OCI-LY1 (cell line): Measurements from ENCODE around the gene CARF.

Source experiments
- EZH2 ChIP-seq: fragments of 200-600 bp; sonication (generic), shearing (Covaris generic); IDR thresholded peaks from 2 replicates; pipeline ENCODE4 v1.8.0; 2017; ENCODE audit warnings: borderline replicate concordance, mixed run types, mild to moderate bottlenecking, antibody characterized with exemption, low read length, moderate library complexity, mixed read lengths
- TF ChIP-seq, protein P1 (sequence below): fragments of 200-600 bp; sonication (generic), shearing (Covaris generic); IDR thresholded peaks from 2 replicates; pipeline ENCODE4 v1.5.1; 2017; ENCODE audit warnings: mild to moderate bottlenecking, antibody characterized with exemption, low read length, moderate library complexity, mixed read lengths

- TF ChIP-seq, protein P1, sequence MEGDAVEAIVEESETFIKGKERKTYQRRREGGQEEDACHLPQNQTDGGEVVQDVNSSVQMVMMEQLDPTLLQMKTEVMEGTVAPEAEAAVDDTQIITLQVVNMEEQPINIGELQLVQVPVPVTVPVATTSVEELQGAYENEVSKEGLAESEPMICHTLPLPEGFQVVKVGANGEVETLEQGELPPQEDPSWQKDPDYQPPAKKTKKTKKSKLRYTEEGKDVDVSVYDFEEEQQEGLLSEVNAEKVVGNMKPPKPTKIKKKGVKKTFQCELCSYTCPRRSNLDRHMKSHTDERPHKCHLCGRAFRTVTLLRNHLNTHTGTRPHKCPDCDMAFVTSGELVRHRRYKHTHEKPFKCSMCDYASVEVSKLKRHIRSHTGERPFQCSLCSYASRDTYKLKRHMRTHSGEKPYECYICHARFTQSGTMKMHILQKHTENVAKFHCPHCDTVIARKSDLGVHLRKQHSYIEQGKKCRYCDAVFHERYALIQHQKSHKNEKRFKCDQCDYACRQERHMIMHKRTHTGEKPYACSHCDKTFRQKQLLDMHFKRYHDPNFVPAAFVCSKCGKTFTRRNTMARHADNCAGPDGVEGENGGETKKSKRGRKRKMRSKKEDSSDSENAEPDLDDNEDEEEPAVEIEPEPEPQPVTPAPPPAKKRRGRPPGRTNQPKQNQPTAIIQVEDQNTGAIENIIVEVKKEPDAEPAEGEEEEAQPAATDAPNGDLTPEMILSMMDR: no peak
- TF ChIP-seq EZH2: no peak
These were observed 53.9 kb downstream of the CARF start for GRCh38 chr2:202965810-202966460.
